GM13976 (cell line): ENCODE data around the gene PPM1L.

Experiments
- DNase-seq: peaks from one replicate; pipeline ENCODE4 v3.0.0; 2012; ENCODE audit warnings: low spot score
- in situ Hi-C: fragments of 300-500 bp; cut with MboI; formaldehyde crosslinking; loops from one replicate; pipeline ENCODE4 v1.12.0; 2022; ENCODE audit warnings: low sequenced_read_pairs, mixed read lengths, inconsistent platforms; ENCODE audit not compliant: unreplicated experiment
- TF ChIP-seq, protein P1 (sequence below): IDR thresholded peaks from 2 replicates; pipeline ENCODE4 v1.5.1; 2012; ENCODE audit warnings: borderline replicate concordance, mild to moderate bottlenecking; ENCODE audit not compliant: insufficient read depth; ENCODE audit errors: extremely low read depth, missing control alignments, control extremely low read depth

Gene PPM1L

DNA sequence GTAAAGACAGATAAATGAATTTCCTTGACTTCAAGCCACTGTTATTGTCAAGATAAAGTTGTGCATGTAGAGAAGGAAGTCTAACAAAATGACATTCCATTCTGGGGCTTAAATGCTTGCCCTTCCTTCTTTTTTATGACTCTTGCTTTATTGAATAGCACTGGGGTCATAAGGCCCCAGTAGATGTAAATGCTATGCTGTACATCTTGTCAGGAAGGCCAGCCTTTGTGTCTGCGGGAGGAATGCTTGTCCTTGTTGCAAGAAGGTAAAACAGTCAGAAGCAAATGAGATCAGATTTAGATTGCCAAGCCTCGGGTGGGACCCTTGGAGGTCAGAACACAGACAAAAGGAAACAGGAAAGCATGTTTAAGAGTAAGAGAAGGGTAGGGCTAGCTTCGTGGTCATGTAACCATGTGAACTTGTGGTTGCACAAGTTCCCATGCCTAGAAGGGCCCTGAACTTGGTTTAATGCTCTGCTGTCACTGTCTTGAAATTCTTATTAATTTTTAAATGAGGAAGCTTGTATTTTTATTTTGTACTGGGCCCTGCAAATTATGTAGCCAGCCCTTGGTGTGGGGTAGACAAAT is 81.5 kb downstream of the PPM1L start:
- in situ Hi-C loops = no loop called here
- TF ChIP-seq, protein P1, sequence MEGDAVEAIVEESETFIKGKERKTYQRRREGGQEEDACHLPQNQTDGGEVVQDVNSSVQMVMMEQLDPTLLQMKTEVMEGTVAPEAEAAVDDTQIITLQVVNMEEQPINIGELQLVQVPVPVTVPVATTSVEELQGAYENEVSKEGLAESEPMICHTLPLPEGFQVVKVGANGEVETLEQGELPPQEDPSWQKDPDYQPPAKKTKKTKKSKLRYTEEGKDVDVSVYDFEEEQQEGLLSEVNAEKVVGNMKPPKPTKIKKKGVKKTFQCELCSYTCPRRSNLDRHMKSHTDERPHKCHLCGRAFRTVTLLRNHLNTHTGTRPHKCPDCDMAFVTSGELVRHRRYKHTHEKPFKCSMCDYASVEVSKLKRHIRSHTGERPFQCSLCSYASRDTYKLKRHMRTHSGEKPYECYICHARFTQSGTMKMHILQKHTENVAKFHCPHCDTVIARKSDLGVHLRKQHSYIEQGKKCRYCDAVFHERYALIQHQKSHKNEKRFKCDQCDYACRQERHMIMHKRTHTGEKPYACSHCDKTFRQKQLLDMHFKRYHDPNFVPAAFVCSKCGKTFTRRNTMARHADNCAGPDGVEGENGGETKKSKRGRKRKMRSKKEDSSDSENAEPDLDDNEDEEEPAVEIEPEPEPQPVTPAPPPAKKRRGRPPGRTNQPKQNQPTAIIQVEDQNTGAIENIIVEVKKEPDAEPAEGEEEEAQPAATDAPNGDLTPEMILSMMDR = no peak
- DNase-seq = no peak

DNA sequence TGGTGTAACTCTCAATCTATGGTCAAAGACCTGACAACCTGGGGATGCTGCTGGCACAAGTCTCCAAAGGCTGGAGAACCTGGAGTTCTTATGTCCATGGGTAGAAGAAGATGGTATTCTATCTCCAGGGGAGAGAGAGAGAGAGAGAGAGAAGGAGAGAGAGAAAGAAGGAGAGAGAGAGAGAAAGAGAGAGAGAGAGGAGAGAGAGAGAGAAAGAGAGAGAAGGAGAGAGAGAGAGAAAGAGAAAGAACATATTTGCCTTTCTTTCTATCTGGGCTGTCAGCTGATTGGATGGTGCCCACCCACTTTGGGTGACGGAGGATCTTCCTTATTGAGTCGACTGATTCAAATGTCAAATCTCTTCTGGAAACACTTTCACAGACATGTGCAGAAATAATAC is 84.6 kb downstream of the PPM1L start:
- TF ChIP-seq, protein P1 = no peak

DNA sequence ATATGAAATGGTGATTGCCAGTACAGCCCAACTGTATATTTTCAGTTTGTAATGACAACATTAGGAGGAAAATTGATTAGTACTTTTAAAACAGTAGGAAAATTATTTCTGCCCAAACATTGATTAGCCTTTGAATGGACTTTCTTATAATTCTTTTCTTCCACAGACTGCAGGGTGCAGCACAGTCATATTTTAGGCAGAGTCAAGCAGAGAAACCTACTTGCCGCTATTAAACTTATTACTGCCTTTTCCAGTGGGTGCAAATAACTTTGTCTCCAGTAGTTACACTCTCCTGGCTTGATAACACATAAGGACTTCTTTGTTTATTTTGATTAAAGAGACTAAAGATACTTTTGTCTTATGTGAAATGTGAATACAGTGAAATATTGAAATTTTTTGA is 85.4 kb downstream of the PPM1L start:
- in situ Hi-C loops = no loop called here
- TF ChIP-seq, protein P1 = peak; percentile 13
- DNase-seq = no peak

More for the DNA sequence above, 84.6 kb downstream of the PPM1L start:
- in situ Hi-C loops = no loop called here
- no peak for DNase-seq

DNA sequence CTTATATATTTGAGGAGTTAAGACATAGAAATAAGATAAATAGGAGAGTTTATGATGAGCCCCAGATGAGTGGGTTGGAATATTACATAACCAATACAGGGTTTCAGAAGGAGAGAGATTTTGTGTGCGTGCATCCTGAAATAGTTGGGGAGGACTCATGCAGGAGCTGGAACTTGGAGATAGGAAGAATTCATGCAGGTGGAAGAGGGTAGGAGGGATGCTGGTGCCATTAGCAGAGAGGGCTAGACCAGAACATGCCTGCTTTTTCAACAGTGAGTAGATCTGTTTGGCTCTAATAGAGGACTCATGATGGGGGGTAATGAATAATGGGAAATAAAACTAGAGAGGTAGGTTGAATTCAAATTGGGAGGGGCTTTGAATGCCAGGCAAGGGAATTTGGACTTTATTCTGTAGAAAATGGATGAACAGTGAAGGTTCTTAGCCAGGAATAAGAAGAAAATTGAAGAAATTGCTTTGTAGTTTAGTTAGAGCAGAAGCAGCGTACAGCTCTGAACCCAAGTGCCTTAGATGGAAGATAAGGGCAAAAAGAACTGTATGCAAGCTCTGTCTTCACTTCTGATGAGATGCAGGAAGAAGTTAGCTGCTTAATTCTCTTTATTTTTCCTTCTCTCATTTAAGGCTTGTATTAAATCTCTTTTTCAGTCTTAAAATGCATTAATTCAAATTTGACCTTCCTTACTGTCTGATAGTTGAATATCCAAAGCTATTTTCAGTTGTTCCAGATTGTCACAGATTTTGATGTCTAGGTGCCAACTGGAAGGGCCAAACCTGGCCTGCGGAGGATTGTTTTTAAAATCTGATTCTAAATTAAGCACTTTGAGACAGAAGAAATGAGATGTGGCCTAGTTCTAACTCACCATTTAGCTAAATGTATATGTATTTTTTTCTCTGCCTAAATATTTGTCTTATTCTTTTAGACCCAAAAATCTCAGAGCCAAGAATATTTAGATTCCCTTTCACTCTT is 86.3 kb downstream of the PPM1L start:
- TF ChIP-seq, protein P1 = no peak
- DNase-seq = no peak
- in situ Hi-C loops = no loop called here

DNA sequence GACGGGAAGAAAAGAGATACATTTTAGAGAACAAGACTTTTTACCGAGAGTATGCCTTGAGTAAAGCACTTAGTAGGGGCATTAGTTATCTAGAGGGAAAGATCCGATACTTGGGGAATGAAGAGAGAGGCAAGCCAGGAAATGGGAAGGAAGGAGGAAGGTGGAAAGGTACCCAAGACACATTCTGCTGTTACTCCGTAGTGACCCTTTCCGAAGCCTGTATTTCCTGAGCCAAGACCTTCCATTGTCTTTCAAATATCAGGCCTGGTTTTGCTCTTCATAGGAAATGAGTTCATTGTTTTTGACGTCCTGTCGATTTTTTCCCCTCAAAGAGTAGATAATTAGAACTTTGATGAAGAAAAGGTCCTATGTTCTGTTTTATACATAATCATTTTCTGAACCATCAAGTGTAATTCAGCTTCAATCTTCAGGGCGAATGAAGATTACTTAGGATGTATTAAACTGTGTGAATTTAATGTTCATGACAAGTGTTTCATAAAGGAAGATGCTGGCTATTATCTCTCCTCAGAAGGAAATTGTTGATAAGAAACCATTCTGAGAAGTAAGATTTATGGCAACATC is 95.7 kb downstream of the PPM1L start:
- in situ Hi-C loops = no loop called here
- TF ChIP-seq, protein P1 = no peak

DNA sequence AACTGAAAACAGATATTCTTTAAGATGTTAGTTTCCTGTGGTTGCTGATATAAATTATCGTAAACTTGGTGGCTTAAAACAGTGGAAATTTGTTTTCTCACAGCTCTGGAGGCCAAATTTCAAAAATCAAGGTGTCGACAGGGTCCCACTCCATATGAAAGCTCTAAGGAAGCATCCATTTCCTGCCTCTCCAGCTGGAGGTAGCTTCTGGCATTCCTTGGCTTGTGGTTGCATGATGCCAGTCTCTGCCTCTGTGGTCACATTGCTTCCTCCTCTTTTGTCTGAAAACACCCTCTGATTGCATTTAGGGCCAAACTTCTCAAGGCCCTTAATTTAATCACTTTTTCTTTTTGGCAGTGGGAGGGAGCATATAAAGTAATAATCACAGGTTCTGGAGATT is 96.8 kb downstream of the PPM1L start:
- in situ Hi-C loops = no loop called here

More for the DNA sequence above, 95.7 kb downstream of the PPM1L start:
- no peak for DNase-seq

More for the DNA sequence above, 96.8 kb downstream of the PPM1L start:
- TF ChIP-seq, protein P1 = no peak
- no peak for DNase-seq
